ENCODE data around the gene EXOC4.

Gene EXOC4

GRCh38 chr7:133246558-133246957 is 6.3 kb upstream of the EXOC4 start:
- H3K4me3 ChIP-seq (ENCODE audit: low read length): no peak overlapping the region
- no peaks in the 10 kb centered on the region for H3K36me3 ChIP-seq (ENCODE audit: control insufficient read depth, insufficient read depth, low read length, severe bottlenecking)
- peaks cover 11% of the 10 kb centered on the region for H3K9me3 ChIP-seq (ENCODE audit: control insufficient read depth, low read length)
- no peaks in the 10 kb centered on the region for H3K4me1 ChIP-seq (ENCODE audit: control insufficient read depth, insufficient read depth, low read length)
- no peak overlapping the region for H3K9ac ChIP-seq (ENCODE audit: low read length)
- DNase-seq (ENCODE audit: low read depth): no peak
- no peaks in the 10 kb centered on the region for H3K27me3 ChIP-seq (replicated peaks; ENCODE audit: control insufficient read depth, insufficient read depth, low read length)

GRCh38 chr7:133248901-133249300 is 4.0 kb upstream of the EXOC4 start:
- Histone ChIP-seq H3K4me1 (ENCODE audit: control insufficient read depth, insufficient read depth, low read length) (no peaks in the 10 kb centered on the region), H3K36me3 (ENCODE audit: control insufficient read depth, insufficient read depth, low read length, severe bottlenecking) (no peaks in the 10 kb centered on the region), H3K4me3 (ENCODE audit: low read length) (no peak overlapping the region), H3K9me3 (ENCODE audit: control insufficient read depth, low read length) (peaks cover 11% of the 10 kb centered on the region), H3K27me3 (replicated peaks; ENCODE audit: control insufficient read depth, insufficient read depth, low read length) (no peaks in the 10 kb centered on the region), H3K9ac (ENCODE audit: low read length) (no peak overlapping the region)
- no peak for DNase-seq (ENCODE audit: low read depth)

- H3K4me3 ChIP-seq (ENCODE audit: low read length): peak overlapping the region; percentile 96
- H3K4me1 ChIP-seq (ENCODE audit: control insufficient read depth, insufficient read depth, low read length): no peaks in the 10 kb centered on the region
- H3K9me3 ChIP-seq (ENCODE audit: control insufficient read depth, low read length): peaks cover 11% of the 10 kb centered on the region
- no peaks in the 10 kb centered on the region for H3K27me3 ChIP-seq (replicated peaks; ENCODE audit: control insufficient read depth, insufficient read depth, low read length)
- no peak for DNase-seq (ENCODE audit: low read depth)
- H3K9ac ChIP-seq (ENCODE audit: low read length): no peak overlapping the region
- no peaks in the 10 kb centered on the region for H3K36me3 ChIP-seq (ENCODE audit: control insufficient read depth, insufficient read depth, low read length, severe bottlenecking)
Observed at GRCh38 chr7:133252506-133252857, 396 bp upstream of the EXOC4 start.

GRCh38 chr7:133253519-133253875 is 619 bp downstream of the EXOC4 start:
- H3K27me3 ChIP-seq (replicated peaks; ENCODE audit: control insufficient read depth, insufficient read depth, low read length): no peaks in the 10 kb centered on the region
- no peaks in the 10 kb centered on the region for H3K36me3 ChIP-seq (ENCODE audit: control insufficient read depth, insufficient read depth, low read length, severe bottlenecking)
- peak overlapping the region; percentile 96 for H3K4me3 ChIP-seq (ENCODE audit: low read length)
- peak overlapping the region; percentile 95 for H3K9ac ChIP-seq (ENCODE audit: low read length)
- H3K4me1 ChIP-seq (ENCODE audit: control insufficient read depth, insufficient read depth, low read length): no peaks in the 10 kb centered on the region
- peak; percentile 38 for DNase-seq (ENCODE audit: low read depth)
- peaks cover 11% of the 10 kb centered on the region for H3K9me3 ChIP-seq (ENCODE audit: control insufficient read depth, low read length)

- H3K9ac ChIP-seq (ENCODE audit: low read length): no peak overlapping the region
- peaks cover under 1% of the 10 kb centered on the region for H3K4me1 ChIP-seq (ENCODE audit: control insufficient read depth, insufficient read depth, low read length)
- DNase-seq (ENCODE audit: low read depth): no peak
- H3K9me3 ChIP-seq (ENCODE audit: control insufficient read depth, low read length): no peaks in the 10 kb centered on the region
- no peaks in the 10 kb centered on the region for H3K36me3 ChIP-seq (ENCODE audit: control insufficient read depth, insufficient read depth, low read length, severe bottlenecking)
- no peak overlapping the region for H3K4me3 ChIP-seq (ENCODE audit: low read length)
- no peaks in the 10 kb centered on the region for H3K27me3 ChIP-seq (replicated peaks; ENCODE audit: control insufficient read depth, insufficient read depth, low read length)
Observed at GRCh38 chr7:133255486-133255885, 2.6 kb downstream of the EXOC4 start.

- Histone ChIP-seq H3K4me3 (ENCODE audit: low read length) (no peak overlapping the region), H3K27me3 (replicated peaks; ENCODE audit: control insufficient read depth, insufficient read depth, low read length) (no peaks in the 10 kb centered on the region), H3K9me3 (ENCODE audit: control insufficient read depth, low read length) (no peaks in the 10 kb centered on the region), H3K36me3 (ENCODE audit: control insufficient read depth, insufficient read depth, low read length, severe bottlenecking) (no peaks in the 10 kb centered on the region), H3K4me1 (ENCODE audit: control insufficient read depth, insufficient read depth, low read length) (peaks cover 3% of the 10 kb centered on the region), H3K9ac (ENCODE audit: low read length) (no peak overlapping the region)
- DNase-seq (ENCODE audit: low read depth): no peak
Observed at GRCh38 chr7:133258174-133258573, 5.3 kb downstream of the EXOC4 start.

GRCh38 chr7:133265821-133266220 is 12.9 kb downstream of the EXOC4 start:
- Histone ChIP-seq H3K9ac (ENCODE audit: low read length) (no peak overlapping the region), H3K36me3 (ENCODE audit: control insufficient read depth, insufficient read depth, low read length, severe bottlenecking) (no peaks in the 10 kb centered on the region), H3K27me3 (replicated peaks; ENCODE audit: control insufficient read depth, insufficient read depth, low read length) (no peaks in the 10 kb centered on the region), H3K4me1 (ENCODE audit: control insufficient read depth, insufficient read depth, low read length) (peaks cover 11% of the 10 kb centered on the region), H3K4me3 (ENCODE audit: low read length) (no peak overlapping the region), H3K9me3 (ENCODE audit: control insufficient read depth, low read length) (no peaks in the 10 kb centered on the region)
- DNase-seq (ENCODE audit: low read depth): no peak

GRCh38 chr7:133268355-133268754 is 15.5 kb downstream of the EXOC4 start:
- Histone ChIP-seq H3K4me3 (ENCODE audit: low read length) (no peak overlapping the region), H3K27me3 (replicated peaks; ENCODE audit: control insufficient read depth, insufficient read depth, low read length) (no peaks in the 10 kb centered on the region), H3K36me3 (ENCODE audit: control insufficient read depth, insufficient read depth, low read length, severe bottlenecking) (no peaks in the 10 kb centered on the region), H3K9ac (ENCODE audit: low read length) (no peak overlapping the region), H3K4me1 (ENCODE audit: control insufficient read depth, insufficient read depth, low read length) (peaks cover 11% of the 10 kb centered on the region), H3K9me3 (ENCODE audit: control insufficient read depth, low read length) (no peaks in the 10 kb centered on the region)
- DNase-seq (ENCODE audit: low read depth): no peak

GRCh38 chr7:133272336-133272735 is 19.5 kb downstream of the EXOC4 start:
- peaks cover 15% of the 10 kb centered on the region for H3K36me3 ChIP-seq (ENCODE audit: control insufficient read depth, insufficient read depth, low read length, severe bottlenecking)
- peaks cover 5% of the 10 kb centered on the region for H3K4me1 ChIP-seq (ENCODE audit: control insufficient read depth, insufficient read depth, low read length)
- no peak overlapping the region for H3K9ac ChIP-seq (ENCODE audit: low read length)
- DNase-seq (ENCODE audit: low read depth): no peak
- no peak overlapping the region for H3K4me3 ChIP-seq (ENCODE audit: low read length)
- H3K9me3 ChIP-seq (ENCODE audit: control insufficient read depth, low read length): no peaks in the 10 kb centered on the region
- H3K27me3 ChIP-seq (replicated peaks; ENCODE audit: control insufficient read depth, insufficient read depth, low read length): no peaks in the 10 kb centered on the region

GRCh38 chr7:133273227-133273626 is 20.3 kb downstream of the EXOC4 start:
- Histone ChIP-seq H3K9me3 (ENCODE audit: control insufficient read depth, low read length) (no peaks in the 10 kb centered on the region), H3K36me3 (ENCODE audit: control insufficient read depth, insufficient read depth, low read length, severe bottlenecking) (peaks cover 23% of the 10 kb centered on the region), H3K4me3 (ENCODE audit: low read length) (no peak overlapping the region), H3K4me1 (ENCODE audit: control insufficient read depth, insufficient read depth, low read length) (no peaks in the 10 kb centered on the region), H3K9ac (ENCODE audit: low read length) (no peak overlapping the region), H3K27me3 (replicated peaks; ENCODE audit: control insufficient read depth, insufficient read depth, low read length) (no peaks in the 10 kb centered on the region)
- no peak for DNase-seq (ENCODE audit: low read depth)

GRCh38 chr7:133274265-133274664 is 21.4 kb downstream of the EXOC4 start:
- Histone ChIP-seq H3K9me3 (ENCODE audit: control insufficient read depth, low read length) (no peaks in the 10 kb centered on the region), H3K27me3 (replicated peaks; ENCODE audit: control insufficient read depth, insufficient read depth, low read length) (no peaks in the 10 kb centered on the region), H3K4me3 (ENCODE audit: low read length) (no peak overlapping the region), H3K9ac (ENCODE audit: low read length) (no peak overlapping the region), H3K36me3 (ENCODE audit: control insufficient read depth, insufficient read depth, low read length, severe bottlenecking) (peaks cover 25% of the 10 kb centered on the region), H3K4me1 (ENCODE audit: control insufficient read depth, insufficient read depth, low read length) (no peaks in the 10 kb centered on the region)
- no peak for DNase-seq (ENCODE audit: low read depth)

- H3K9me3 ChIP-seq (ENCODE audit: control insufficient read depth, low read length): no peaks in the 10 kb centered on the region
- no peak for DNase-seq (ENCODE audit: low read depth)
- no peak overlapping the region for H3K4me3 ChIP-seq (ENCODE audit: low read length)
- H3K36me3 ChIP-seq (ENCODE audit: control insufficient read depth, insufficient read depth, low read length, severe bottlenecking): peaks cover 29% of the 10 kb centered on the region
- no peak overlapping the region for H3K9ac ChIP-seq (ENCODE audit: low read length)
- H3K4me1 ChIP-seq (ENCODE audit: control insufficient read depth, insufficient read depth, low read length): no peaks in the 10 kb centered on the region
- no peaks in the 10 kb centered on the region for H3K27me3 ChIP-seq (replicated peaks; ENCODE audit: control insufficient read depth, insufficient read depth, low read length)
Observed at GRCh38 chr7:133275008-133275407, 22.1 kb downstream of the EXOC4 start.

Measured in adipocyte (in vitro differentiated cells).